PFSK-1 (cell line): Measurements from ENCODE around the gene UGCG.

Source experiments
- FOXP2 ChIP-seq: optimal IDR thresholded peaks from 2 replicates; pipeline ENCODE3; 2011; ENCODE audit warnings: borderline replicate concordance, control low read depth, inconsistent platforms; ENCODE audit not compliant: insufficient read depth; ENCODE audit errors: extremely low read length, extremely low read depth
- POLR2AphosphoS5 ChIP-seq: IDR thresholded peaks from 2 replicates; pipeline ENCODE4 v1.6.1; 2012; ENCODE audit warnings: low read depth, mild to moderate bottlenecking, control low read depth, low read length, moderate library complexity
- REST ChIP-seq, 2 experiments: IDR thresholded peaks; 2 replicates each; pipeline versions ENCODE4 v1.6.1 to v1.8.0; 2011 to 2012; ENCODE audit warnings: low read depth in 2 of 2, low read length in 2 of 2, control low read depth in 1 of 2, inconsistent platforms in 1 of 2, mild to moderate bottlenecking in 1 of 2, moderate library complexity in 1 of 2; ENCODE audit not compliant: insufficient read depth in 1 of 2
- SIN3A ChIP-seq: IDR thresholded peaks from 2 replicates; pipeline ENCODE4 v1.6.1; 2012; ENCODE audit warnings: mild to moderate bottlenecking, low read length, moderate library complexity, borderline replicate concordance; ENCODE audit not compliant: insufficient read depth
- TAF1 ChIP-seq: IDR thresholded peaks from 2 replicates; pipeline ENCODE4 v1.6.1; 2012; ENCODE audit warnings: low read length, control low read depth, borderline replicate concordance; ENCODE audit not compliant: insufficient read depth

UGCG gene

GRCh38 chr9:111900151-111900857 is 3.7 kb downstream of the UGCG start:
- TF ChIP-seq FOXP2, result no peak
- no peak for TF ChIP-seq SIN3A
- TF ChIP-seq POLR2AphosphoS5, result no peak
- TF ChIP-seq REST (IDR thresholded peaks at IDR 0.05; ENCODE audit: insufficient read depth in 1 of 2, low read depth in 2 of 2, low read length in 2 of 2), result no peak

GRCh38 chr9:111900858-111901612 is 4.4 kb downstream of the UGCG start:
- no peak for TF ChIP-seq TAF1
- TF ChIP-seq REST (IDR thresholded peaks at IDR 0.05; ENCODE audit: insufficient read depth in 1 of 2, low read depth in 2 of 2, low read length in 2 of 2), result no peak
- TF ChIP-seq FOXP2, result no peak
- no peak for TF ChIP-seq POLR2AphosphoS5
- no peak for TF ChIP-seq SIN3A

- TF ChIP-seq SIN3A (no peak), REST (IDR thresholded peaks at IDR 0.05; ENCODE audit: insufficient read depth in 1 of 2, low read depth in 2 of 2, low read length in 2 of 2) (no peak), FOXP2 (no peak), TAF1 (no peak), POLR2AphosphoS5 (no peak)
Observed at GRCh38 chr9:111902391-111903139, 6.0 kb downstream of the UGCG start.

GRCh38 chr9:111904026-111904425 is 7.4 kb downstream of the UGCG start:
- TF ChIP-seq FOXP2 (no peak), SIN3A (no peak), TAF1 (no peak), REST (IDR thresholded peaks at IDR 0.05; ENCODE audit: insufficient read depth in 1 of 2, low read depth in 2 of 2, low read length in 2 of 2) (no peak), POLR2AphosphoS5 (no peak)
